ENCODE data around the gene GRK5.
A peak's percentile ranks its signal among the peaks of the same experiment; 100 is the strongest.

GRK5 gene

DNA sequence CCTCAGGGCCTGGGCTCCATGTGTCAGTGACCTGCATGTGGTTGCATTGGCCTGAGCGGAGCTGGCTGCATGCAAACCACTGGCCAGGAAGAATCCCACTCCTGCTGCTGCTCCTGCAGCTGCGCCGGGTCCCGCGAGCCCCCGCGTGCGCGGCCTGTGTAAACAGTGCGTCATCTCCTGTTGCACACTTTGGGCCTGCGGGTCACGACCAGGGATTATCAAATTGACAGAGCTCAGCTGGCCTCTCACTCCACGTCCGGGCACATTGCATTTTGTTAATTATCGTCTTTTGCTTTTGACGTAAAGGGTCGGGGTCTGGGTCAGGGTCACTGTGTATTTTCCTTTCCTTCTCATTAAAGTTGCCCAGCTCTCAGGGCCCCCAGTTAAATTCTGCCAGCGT is 202.5 kb downstream of the GRK5 start:
- DNase-seq = no peak

- DNase-seq = no peak
These were observed 203.2 kb downstream of the GRK5 start for GRCh38 chr10:119410361-119411116.

DNA sequence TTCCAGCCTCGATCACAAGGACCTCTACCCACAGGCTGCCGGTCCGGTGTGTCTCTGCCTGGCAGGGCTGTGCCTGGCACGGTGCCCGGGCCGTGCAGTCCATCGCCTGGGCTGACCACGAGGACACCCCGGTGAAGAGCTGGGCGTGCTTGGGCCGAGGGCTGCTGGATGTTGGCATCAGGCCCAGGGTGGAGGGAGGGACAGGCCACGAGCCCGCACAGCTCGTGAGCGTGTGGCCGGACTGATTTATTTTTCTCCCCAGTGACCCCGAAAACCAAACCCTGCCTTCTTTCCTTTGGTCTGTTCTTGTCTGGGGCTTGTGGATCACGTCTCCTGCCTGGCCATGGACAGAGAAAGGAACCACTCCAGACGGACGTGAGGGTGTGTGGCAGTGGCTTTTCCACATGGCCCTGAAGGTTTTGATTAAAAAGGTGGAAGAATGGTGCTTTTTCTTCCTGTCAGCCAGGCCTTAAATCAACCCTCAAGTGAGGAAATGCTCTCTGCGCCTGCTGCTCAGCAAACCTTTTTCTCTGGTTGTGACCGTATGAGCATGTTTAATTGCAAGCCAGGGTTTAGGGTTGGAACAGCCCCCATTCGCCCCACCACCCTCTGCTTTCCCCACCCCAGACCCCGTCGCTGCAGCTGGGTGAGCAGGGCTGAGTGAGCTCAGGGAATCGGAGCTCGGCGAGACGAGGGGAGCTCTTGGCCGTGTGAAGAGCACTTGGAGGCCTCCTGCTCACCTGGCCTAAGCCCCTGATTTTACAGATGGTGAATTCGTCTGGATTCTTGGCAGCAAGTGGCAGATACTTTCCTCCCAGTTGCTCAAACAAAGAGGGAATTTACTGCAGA is 205.1 kb downstream of the GRK5 start:
- no peak for DNase-seq

DNA sequence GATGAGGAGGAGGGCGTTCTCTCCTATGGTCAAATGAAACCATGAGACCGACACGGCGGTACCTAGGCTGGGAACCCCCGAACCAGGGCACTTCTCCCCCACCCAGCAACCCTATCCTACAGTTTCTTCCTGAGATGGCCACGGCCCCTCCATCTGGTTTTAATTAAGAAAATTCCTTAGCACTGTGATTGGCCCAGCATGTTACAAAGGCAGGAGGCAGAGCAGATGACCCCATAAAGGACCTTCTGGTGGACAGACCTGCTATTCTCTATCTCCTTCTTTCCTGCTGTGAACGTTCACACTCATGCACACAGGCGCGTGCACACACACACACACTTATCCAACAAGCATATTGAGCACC is 205.7 kb downstream of the GRK5 start:
- DNase-seq = no peak

DNA sequence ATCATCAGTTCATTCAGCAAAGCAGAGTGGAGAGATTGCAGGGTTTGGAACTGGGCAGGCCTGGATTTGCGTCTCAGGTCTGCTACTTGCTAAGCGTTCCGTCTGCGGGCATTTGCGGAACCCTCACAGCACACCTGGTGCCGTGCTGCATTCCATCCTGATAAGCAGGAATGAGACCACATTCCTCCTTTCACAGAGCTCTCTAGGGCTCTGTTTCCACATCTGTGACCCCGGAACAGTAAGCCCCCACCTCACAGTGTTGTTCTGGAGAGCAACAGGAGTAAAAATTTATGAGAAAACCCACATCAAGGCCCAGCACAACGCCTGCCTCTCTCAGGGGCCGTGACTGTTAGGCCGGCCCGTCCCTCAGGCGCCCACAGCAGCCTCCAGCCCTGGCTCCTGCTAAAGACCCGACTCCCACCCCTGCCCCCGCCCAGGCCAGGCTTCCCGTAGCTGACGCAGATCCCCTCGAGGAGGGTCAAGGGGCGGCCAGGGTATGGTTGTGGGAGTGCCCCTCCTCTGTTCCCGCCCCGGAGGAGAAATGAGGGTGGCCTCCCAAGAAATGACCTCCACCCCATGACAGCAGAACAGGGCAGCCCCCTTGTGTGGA is 206.2 kb downstream of the GRK5 start:
- DNase-seq = no peak

- no peak for DNase-seq
These were observed 206.8 kb downstream of the GRK5 start for GRCh38 chr10:119414081-119414611.

- no peak for DNase-seq
These were observed 207.8 kb downstream of the GRK5 start for GRCh38 chr10:119415121-119415520.

- no peak for DNase-seq
These were observed 208.4 kb downstream of the GRK5 start for GRCh38 chr10:119415536-119416503.

DNA sequence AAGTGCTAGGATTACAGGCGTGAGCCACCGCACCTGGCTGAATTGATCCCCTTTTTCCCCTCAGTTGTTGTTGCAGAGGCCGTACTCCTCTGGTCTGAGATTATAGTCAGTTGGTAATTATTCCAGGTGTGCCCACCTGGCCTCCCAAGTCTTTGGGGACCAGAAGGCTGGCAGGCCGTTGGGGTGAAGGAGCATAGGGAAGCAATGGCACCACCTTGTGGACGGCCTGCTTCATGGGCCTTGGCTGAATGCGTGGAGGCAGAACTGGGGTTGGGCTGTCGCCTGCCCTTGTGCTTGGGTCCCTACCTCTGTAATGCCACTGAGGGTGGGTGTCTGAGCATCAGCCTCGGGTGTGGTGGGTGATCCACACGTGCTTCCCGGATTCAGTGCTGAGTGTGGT is 209.5 kb downstream of the GRK5 start:
- DNase-seq = peak; percentile 74

DNA sequence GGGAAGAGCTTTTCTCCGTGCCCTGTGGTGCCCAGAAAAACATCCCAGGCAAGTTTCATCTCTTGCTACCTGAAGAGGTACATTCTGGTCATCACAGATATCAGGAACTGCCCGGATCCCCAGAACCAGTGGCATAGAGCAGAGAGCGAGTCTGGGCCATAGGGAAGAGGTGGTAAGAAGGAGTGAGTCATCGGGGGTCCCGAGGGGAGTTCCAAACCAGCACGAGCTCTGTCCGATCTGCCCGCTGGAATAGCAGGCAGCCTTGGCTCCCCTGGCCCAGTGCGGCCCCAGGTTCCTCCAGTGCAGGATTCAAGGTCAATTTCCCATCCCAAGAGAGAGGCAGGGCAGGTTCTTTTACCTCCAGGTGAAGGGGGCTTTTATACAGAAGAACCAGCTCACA is 210.5 kb downstream of the GRK5 start:
- DNase-seq = no peak

- DNase-seq = no peak
These were observed 211.0 kb downstream of the GRK5 start for GRCh38 chr10:119418362-119418761.

- DNase-seq = no peak
These were observed 212.6 kb downstream of the GRK5 start for GRCh38 chr10:119419931-119420330.

- no peak for DNase-seq
These were observed 213.8 kb downstream of the GRK5 start for GRCh38 chr10:119420950-119421875.

GRCh38 chr10:119421891-119422681 is 214.7 kb downstream of the GRK5 start:
- DNase-seq = no peak

DNA sequence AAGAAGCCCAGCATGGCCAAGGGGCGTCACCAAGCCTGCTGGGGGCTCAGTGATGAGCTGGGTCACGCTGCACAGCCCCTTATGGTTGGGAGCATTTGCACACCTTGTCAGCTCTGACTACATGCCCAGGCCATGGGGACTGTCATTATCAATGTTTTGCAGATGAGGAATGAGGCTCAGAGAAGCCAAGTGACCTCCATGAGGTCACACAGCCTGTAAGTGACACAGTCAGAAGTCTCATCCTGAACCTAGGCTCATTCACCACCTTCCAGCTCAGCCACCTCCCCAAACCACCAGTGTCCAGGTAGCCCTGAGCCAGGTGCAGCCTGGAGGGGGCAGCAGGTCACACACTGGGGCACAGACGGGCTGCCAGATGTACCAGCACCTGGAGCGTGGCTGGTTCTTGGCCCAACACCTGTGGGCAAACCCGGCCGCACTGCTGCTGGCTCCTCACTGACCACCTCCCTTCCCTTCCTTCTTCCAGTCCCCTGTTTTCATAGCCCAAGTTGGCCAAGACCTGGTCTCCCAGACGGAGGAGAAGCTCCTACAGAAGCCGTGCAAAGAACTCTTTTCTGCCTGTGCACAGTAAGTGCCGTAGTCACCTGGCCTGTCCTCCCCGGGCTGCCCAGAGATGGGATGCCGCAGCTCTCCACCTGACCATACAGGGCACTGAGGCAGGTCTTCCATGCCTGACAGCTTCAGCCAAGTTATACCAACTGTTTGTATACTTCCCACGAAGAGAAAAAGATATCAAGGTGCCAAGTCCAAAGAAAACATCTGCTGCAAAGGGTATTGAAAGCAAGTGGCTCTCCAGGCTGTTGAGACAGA is 215.5 kb downstream of the GRK5 start:
- DNase-seq = no peak

- DNase-seq = no peak
These were observed 216.3 kb downstream of the GRK5 start for GRCh38 chr10:119423510-119424257.

DNA sequence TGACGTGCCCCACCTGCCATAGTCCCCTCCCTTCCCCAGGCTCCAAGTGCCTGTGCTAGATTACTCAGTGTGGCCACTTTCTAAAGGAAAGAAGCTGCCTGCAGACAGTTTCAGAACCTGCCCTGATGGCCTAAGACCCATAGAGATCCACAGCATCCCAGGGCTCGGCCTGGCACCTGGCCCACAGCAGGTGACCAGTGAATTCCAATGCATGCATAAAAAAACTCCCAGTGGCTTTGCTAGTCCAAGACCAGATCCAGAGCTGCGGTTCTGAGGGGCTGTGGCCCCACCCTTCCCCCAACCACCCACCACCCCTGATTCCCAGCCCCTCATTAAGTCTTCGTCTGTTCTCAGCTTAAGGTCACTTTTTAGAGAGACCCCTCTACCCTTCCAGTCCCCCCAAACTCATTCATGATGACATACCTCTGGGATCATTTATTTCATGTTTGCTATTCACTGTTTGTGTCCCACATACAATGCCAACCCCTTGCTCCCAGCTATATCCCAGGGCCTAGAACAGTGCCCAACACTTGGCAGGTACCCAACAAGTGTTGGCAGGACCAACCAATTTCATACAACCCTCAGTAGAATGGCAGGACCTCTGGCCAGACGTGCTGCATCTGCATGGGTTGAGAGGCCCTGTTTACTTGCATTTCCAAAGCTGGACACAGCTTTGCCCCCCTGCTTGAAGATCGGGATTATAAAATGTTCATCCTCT is 217.0 kb downstream of the GRK5 start:
- no peak for DNase-seq
